Right hindlimb (tissue), 1 donor: ENCODE results near the gene CCDC196.

Experiments
- DNase-seq: peaks from one replicate; pipeline ENCODE4 v3.0.0-alpha.2; 2018

The CCDC196 gene, protein sequence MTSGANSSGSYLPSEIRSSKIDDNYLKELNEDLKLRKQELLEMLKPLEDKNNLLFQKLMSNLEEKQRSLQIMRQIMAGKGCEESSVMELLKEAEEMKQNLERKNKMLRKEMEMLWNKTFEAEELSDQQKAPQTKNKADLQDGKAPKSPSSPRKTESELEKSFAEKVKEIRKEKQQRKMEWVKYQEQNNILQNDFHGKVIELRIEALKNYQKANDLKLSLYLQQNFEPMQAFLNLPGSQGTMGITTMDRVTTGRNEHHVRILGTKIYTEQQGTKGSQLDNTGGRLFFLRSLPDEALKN

DNA sequence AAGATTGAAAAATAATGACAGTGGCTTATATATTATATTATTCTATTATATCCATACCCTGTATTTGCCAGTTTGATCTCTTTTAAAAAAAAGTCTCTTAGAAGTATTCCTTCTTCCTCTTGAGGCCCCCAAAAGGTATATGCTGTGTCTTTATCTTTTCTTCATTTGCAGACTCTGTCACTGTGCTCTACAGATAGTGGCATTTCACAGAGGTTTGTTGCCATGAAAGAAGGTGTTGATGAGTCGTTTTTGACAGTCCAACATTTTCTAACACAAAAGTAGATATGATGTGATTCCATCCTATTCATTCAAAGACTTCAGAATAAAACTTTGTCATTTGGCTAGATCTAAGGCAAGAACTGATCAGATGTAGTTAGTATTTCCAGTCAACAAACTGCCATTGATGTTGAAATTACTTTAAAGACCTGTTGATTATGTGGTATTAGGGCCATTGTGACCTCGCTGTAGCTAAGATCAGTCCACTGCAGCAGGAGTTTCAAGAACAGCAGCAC is at the start of gene CCDC196:
TSS of gene CCDC196 (plus strand) at position 462 of the 512 bp plus-strand sequence. CDS start 132 bp downstream, outside the sequence.
- no peak for DNase-seq

DNA sequence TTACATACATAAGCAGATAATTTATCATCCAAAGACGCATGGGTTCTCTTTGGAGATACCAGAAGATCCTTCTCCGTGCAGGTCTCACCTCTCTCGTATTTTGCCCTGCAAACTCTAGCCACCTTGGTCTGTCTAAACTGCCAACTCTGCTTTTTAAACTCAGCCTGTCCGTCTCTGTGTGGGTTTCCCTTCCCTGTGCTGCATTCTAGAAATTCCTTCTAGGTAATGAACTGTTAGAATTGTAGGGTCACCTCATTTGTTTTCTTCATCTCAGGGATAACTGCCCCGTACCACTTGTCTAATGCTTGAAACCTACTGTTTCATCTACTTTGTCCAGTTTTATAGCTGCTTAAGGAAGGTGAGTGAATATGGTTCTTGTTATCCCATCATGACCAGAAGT is 45.4 kb upstream of the CCDC196 start:
- no peak for DNase-seq

DNA sequence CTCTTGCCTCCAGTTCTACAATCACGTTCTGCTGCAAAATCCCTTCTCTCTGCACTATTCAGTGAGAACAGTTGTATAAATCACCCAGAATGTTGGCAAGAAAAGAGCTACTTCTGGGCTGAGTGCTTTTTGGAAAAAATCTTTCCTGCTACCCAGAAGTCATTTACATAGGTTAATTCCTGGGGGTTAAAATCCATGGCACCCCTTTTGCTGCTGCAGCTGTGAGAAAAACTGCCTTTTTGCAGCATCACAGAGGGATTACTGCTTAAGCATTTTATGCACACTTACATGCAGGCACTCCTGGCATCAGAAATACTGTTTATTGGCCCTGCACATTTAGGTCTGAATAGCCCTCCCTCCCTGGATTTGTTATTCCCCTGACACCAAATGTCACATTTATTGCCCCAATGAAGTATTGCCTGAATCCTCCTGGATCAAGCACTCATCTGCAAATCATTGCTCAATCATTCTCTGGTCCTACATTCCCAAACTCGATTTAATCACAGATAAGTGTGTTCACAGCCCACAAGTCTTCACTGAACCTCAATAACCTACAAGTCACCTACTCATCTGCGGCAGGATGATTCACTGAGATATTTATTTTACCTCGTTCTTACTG is 43.1 kb upstream of the CCDC196 start:
- DNase-seq = peak; percentile 23

DNA sequence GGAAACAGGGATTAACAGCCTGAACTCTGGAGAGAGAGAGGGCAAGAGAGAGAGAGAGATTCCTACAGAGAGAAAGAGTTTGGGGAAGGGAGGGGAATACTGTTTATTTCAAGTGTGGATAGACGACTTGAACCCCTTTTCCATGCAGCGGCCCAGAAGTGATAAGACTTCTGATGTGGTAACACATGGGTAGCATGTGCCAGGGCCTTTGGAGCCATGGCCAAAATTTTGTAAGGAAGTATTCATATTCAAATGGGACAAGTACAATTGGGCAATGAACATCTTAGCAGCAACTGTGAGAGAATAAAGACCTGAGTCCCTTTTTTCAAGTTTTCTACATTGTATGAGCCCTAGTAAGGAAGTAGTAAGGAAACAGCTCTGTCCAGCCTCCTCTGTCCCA is 42.4 kb upstream of the CCDC196 start:
- DNase-seq = no peak

DNA sequence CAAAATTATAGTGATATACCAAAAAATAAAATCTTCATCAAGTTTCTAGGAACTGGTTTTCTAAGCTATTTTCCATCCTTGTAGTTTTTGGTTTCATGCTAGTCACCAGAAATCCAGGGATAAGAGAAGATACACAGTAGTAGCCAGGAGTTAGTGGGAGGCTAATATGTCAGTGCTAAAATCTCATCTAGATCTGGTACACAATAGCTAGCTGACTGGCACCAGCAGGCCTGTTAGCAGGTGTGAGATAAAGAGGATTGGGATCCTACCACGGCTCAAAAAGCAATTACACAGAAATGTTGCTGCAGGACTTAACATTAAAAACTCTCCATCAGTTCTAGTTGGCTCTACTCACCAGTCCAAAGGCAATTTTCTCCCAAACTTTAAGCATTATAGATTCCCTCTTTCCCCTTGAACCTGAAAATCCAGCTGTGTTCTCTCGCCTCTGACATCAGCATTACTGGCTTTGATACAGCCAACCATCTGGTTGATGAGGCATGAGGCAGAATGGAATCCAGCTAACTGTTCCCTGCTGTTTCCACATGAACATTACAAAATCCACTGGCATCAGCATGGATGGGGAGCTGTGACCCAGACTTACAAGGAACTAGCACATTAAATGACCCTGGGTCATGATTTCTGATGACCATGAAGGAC is 41.8 kb upstream of the CCDC196 start:
- DNase-seq = peak; percentile 53

DNA sequence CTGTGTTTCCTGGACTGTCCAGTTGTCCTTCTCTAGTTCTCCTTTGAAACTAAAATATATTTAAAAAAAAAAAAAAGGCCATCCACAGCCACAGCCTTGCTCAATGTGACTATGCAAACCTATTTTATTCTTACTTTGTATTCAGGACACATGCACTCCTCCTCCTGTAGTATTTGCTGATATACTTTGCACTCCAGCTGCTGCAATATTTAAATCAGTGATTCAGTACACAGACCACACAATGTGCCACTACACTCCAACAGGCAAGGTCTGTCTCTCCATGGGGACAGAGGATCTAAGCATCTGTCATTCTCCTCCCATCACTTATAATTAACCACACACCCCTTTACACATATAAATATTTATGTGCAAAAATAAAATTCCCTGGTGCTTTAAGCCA is 40.2 kb upstream of the CCDC196 start:
- no peak for DNase-seq

DNA sequence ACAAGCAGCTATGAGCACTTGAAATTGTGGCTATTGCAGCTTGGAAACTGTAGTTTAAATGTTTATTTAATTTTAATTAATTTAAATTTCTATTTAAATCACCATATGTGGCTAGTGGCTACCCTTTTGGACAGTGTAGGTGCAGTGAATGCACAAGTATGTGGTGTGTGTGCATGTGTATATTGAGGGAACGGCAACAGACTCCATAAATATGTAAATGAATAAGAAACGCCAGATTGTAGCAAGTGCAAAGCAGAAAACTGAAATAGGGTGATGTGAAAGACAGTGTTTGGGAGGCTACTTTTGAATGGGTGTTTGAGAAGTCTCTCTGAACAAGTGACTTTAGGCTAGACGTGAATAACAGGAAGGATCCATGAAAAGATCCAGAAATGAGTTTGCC is 32.7 kb upstream of the CCDC196 start:
- no peak for DNase-seq

DNA sequence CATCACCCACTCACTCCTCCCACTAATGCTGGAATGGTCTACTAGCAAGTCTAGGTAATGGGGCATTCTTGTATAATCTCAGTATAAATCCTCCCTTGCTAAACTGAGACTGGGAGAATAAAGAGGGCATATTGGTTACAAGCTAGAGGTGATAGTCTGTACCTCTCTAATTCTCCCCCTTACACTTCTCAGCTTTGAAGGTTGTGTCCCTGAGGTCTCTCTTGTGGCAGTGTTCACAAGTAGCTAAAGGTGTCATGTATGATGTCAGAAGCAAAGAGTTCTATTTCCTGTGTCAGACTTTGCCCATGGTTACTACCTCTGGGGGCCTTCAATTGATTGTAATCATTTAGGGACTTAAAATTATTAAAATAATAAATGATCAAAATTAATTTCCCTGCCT is 26.6 kb upstream of the CCDC196 start:
- DNase-seq = no peak

DNA sequence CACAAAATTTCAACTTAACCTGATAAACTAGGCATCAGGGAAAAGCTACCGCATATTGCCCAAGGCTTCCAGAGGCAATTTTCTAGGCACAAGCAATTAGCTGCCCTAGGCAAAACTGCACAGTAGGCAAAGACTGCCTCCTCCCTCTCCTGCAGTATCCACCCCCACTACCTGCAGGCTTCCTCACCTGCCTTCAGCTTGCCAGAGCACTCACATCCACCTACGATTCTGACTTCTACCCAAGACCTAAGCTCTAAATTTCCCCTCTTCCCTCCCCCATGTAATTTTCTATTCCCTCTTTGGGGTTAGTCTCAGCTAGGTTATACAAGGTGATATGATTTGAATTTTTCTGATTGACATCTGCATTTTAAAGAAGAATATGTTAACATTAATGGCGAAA is 21.9 kb upstream of the CCDC196 start:
- DNase-seq = no peak

DNA sequence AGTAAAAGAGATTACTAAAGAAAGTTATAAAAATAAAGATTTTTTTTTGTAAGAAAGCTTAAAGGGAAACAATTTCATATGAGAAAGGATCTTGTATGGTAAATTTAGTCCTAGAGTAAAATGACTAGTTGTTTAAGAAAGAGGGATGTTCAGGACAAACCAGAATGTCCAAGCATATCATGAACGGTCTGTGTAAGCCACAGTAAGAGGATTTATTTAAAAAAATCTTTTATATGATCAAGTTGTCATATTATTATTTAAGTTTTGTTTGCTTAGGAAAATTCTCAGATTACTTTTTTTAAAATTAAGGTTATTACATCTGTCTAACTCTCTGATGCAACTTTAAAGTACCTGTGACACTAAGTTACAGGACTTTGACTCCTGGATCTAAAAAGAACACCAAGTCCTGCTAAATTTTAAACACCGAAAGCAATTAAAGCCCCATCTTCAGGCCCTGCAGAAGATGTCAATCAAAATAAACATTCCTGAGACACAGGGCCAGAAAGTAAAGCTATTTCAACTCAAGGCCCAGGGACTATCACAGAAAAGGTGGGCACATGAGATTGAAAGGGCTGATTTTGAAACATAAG is 17.3 kb upstream of the CCDC196 start:
- no peak for DNase-seq

DNA sequence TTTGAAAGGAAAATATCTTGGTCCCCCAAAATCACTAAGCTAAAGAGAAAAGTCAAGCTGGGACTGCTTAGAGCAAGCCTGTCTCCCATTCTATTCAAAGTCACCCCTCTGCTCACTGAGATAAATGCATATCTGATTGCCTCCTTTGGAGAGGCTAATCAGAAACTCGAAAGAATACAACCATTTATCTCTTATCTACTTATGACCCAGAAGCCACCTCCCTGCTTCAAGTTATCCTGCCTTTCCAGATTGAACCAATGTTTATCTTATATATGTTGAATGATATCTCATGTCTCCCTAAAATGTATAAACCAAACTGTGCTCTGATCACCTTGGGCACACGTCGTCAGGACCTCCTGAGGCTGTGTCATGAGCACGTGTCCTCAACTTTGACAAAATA is 14.6 kb upstream of the CCDC196 start:
- DNase-seq = no peak

DNA sequence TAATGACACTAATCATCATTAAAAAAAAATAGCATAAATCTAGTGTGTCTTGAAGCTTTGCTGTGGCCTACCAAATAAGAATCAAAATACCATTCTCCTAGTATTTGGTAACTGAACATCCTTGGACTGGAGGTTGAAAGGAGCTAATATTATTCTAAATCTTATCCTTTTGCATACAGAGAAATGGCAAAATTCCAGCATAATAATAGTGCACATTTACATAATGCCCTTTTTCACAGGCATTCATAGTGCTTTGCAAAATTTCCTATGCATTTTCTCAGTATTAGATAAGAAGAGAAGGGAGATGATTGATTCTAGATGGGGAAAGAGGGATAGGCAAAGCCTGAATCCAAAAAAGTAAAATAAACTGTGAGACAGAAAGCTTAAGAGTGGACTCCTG is 13.9 kb upstream of the CCDC196 start:
- DNase-seq = no peak

DNA sequence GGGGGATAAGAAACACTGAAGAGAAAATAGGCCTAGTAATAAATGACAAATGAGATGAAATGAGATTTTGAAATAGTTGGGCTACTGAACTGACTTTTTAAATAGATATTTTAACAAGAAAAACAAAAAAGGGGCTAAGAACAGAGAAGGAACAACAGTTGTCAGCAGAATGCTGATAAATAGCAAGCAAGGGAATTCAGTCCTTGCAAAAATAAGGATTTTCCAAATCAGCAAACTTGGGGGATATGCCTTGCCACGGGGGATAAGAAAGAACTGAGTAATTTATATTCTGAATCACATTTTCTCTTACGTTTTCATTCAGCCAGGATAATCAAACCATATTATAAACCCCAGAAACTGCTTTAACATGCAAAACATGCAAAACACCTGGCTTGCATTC is 12.9 kb upstream of the CCDC196 start:
- no peak for DNase-seq

DNA sequence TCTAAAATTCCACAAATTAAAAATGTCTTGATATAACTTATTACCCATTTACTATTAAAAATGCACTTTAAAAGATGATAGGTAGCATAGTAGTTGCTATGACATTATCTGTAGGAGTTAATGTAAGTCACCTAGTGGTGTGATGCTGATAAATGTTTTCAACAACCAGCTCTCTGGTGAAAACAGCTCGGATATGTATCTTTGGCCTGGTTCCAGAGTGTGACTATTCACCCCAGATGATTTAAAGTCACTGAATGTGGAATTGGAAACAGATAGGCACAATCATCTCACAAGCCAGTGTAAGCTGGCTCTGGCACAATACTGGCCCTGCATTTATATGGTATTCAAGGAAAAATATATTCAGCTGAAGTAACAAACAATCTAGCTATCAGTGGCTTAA is 9.2 kb upstream of the CCDC196 start:
- no peak for DNase-seq

DNA sequence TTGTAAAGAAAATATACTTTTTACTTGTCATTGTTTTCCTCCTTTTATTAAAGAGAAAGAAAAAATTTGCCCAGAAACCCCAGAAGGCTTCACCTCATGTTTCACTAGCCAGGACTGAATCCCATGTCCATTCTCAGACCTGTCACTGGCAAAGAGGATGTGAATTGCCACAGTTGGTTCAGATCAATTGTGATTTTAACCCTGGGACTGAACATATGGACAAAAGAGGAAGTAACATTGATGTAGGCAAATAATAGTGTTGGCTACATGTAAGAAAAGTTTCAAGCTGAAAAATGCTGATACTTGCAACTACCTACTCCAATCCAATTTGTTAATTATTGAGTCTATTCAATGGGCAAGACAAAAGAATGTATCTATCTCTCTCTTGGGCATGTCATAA is 8.6 kb upstream of the CCDC196 start:
- no peak for DNase-seq

DNA sequence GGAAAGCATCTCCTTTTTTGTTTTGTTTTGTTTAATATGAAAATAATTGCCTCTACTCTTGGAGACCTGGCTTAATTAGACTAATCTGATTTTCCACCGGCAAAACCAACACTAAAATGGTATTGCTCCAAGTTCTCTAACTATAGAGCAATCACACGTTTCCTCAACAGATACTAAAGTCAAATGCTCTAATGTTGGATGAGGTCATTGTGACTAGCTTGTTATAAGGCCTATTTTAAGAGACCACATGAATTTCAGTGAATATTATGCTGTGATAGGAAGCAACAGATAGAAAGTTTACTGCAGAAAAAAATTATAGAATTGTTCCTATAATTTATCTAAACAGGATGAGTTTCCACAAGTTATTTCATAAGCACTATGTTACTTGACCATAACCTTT is 3.3 kb upstream of the CCDC196 start:
- no peak for DNase-seq

DNA sequence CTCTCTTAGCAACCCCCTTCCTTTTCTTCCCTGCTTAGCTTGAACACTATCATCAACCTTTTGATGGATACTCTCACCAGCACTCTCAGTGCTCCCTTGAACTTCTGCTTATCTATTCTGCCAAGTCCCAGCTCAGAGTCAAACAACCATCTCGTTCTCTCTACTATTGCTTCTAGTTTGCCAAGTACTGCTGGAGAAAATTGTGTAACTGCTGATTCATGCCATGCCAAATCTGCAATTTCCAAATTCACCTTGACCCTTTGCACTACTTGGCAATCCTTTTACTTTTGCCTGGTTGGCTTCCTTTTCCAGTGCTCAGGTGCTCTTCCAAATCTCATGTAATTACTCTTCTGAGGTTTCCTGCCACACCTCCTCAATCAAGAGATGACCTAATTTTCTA is 2.8 kb upstream of the CCDC196 start:
- no peak for DNase-seq

DNA sequence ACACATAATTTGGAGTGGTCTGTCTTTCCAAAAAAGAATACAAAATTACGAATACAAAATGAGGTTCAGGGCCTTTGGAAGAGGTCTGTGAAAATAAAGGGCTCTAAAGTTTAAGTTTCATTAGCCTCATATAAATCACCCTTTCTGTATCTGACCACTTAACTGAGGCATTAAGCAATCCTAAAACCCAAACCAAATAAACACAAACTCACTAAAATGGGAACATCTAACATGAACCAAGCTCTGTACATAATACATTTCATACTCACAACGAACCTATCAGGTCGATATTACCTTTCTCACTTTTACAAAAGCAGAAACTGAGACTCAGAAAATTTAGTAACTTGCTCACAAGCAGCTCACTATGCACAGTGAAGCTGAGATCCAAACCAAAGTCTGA is 1.1 kb upstream of the CCDC196 start:
- no peak for DNase-seq

DNA sequence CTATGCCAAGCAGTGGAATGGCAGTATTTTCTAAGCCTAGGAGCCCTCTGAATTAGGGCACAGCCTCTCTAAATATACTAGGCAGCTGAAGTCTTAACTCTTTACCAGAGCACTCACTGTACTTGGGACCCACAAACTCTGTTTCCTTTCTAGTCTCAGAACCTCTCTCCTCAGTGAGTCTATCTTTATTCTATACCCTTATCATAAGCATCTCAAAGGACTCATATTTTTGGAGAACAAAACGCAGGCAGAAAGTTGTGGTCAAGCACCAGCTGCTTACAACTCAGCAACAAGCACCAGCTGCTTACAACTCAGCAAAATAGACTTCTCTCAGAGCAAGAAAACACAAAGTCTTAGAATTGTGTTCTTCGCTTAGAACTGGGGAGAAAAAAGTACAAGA is 993 bp downstream of the CCDC196 start:
- DNase-seq = no peak

DNA sequence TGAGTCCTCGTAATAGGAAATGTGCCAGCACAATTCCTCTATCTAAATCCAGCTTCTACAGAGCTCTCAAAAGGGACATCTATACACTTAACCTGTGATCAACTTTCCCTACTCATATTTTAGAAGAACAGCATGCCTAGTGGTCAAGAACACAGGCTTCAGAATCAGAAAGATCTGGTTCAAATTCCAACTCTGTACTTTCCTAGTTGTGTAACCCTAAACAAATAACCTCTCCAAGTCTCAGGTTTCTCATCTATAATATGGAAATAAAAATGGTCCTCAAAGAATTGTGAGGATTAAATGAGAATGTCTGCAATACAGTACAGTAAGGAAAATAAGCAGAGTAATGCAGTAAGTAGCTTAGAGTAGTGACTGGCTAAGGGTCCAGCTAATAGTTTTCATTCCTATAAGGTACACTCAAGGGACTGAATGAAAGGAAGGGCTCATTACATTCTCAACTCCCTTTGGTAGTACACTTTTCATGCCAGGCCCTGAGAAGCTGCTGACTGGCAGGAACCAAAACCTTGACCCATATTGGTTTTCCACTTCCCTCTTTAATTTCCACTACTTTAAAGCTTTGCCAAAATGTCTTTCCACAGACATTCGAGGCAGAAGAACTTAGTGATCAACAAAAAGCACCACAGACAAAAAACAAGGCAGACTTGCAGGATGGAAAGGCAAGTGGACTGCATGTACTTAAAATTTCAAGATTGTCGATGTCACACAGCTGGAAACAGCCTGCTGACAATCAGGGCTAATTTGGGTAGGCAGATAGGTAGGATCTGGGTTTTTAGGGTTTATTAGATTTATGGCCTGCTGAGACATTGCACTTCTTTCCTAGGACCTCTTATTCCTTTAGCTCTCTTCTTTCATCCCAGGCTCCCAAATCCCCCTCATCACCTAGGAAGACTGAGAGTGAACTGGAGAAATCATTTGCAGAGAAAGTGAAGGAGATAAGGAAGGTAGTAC is 4.3 kb downstream of the CCDC196 start:
- DNase-seq = no peak

DNA sequence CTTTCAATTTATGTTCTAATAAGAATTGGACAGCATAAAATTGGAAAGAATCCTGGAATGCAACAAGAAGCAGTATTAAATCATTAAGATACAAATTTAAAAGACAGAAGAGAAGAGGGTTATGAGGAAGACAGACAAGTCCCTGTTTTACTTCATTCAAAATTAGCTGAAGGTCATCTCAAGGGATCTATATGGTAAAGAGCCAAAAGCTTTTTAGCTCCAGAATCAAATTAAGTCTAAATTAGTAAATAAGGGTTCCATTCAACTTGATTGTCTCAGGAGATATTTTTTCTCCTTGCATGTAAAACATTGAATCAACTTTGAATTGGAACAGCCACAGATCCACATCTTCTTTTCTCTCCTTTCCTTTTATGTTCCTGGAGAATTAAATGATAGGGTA is 7.6 kb downstream of the CCDC196 start:
- DNase-seq = no peak
